ENCODE results near the gene ISYNA1. TPM values are rescaled to one million over a fixed set of nuclear protein-coding genes. Genes with fewer than 3 reads are reported as not detected.

Gene ISYNA1
- total RNA-seq, 1 donor from 2014 or later: 111 TPM

DNA sequence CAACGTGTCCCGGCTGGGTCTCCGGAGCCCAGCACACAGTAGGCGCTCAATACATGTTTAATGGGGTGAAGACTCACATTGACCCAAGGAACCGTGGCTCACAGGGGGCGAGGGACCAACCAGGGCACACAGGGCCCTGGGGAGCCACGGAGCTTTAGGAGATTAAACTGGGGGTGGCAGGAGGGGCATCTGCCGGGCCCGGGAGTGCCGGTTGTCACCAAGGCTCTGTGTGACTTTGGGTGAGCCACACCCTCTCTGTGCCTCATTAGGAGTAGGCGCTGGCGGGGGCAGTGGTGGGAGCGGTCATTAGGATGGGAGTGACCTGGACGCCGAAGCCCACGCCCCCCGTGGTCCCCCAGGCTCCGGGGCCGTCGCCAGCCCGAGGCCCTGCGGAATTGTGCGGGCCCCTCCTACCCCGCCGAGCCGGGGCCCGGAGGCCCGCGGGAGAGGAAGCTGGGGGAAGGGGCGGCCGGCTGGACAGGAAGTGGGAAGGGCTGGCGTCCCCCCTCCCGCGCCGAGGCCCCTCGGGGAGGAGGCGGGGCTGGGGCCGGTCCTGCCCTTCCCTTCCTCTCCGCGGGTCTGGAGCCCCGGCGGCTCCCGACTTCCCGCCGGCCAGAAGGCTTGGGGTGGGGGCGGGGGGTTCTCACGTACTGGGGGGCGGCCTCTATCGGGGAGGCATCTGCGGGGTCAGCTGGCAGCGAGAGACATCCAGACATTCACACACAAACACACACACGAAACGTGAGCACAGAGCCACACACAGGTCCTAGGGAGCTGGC, 20.5 kb downstream of the ISYNA1 start:
- TF ChIP-seq, protein P1, sequence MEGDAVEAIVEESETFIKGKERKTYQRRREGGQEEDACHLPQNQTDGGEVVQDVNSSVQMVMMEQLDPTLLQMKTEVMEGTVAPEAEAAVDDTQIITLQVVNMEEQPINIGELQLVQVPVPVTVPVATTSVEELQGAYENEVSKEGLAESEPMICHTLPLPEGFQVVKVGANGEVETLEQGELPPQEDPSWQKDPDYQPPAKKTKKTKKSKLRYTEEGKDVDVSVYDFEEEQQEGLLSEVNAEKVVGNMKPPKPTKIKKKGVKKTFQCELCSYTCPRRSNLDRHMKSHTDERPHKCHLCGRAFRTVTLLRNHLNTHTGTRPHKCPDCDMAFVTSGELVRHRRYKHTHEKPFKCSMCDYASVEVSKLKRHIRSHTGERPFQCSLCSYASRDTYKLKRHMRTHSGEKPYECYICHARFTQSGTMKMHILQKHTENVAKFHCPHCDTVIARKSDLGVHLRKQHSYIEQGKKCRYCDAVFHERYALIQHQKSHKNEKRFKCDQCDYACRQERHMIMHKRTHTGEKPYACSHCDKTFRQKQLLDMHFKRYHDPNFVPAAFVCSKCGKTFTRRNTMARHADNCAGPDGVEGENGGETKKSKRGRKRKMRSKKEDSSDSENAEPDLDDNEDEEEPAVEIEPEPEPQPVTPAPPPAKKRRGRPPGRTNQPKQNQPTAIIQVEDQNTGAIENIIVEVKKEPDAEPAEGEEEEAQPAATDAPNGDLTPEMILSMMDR (IDR thresholded peaks at IDR 0.05; ENCODE audit: partially characterized antibody, unreplicated experiment): no peak
- Mint-ChIP-seq H3K4me3 (ENCODE audit: unreplicated experiment) (peak overlapping the region; percentile 79), H3K27me3 (ENCODE audit: unreplicated experiment) (peaks cover 11% of the 10 kb centered on the region), H3K9me3 (ENCODE audit: unreplicated experiment) (peaks cover 16% of the 10 kb centered on the region), H3K36me3 (ENCODE audit: unreplicated experiment) (no peaks in the 10 kb centered on the region), H3K27ac (ENCODE audit: unreplicated experiment) (peak overlapping the region; percentile 92), H3K4me1 (ENCODE audit: low read depth, unreplicated experiment) (peaks cover 22% of the 10 kb centered on the region)
- DNase-seq: peak; percentile 84

DNA sequence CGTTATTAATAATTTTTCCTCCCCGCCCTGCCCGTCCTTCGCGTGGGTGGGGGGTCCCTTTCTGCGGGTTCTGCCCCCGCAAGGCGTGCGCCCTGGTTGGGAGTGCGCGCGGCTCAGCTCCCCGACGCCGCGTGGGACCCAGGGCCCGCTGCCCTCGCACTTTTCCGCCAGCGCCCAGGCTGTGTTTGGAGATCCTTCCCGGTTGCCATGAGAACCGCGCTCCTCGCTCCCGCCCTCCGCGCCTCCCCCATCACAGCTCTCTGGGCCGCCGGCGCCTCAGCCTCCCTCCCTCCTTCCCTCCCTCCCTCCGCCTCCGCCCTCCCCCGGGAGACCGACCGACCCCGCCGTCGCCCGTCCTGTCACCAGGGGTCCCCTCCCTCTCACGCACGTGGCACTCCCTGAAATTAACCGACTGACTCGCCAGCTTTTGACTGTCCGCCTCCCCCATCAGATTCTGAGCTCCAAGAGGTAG, 21.1 kb downstream of the ISYNA1 start:
- peaks cover 18% of the 10 kb centered on the region for H3K4me1 Mint-ChIP-seq (ENCODE audit: low read depth, unreplicated experiment)
- TF ChIP-seq, protein P1 (IDR thresholded peaks at IDR 0.05; ENCODE audit: partially characterized antibody, unreplicated experiment): no peak
- H3K4me3 Mint-ChIP-seq (ENCODE audit: unreplicated experiment): peak overlapping the region; percentile 83
- peak; percentile 96 for DNase-seq
- no peaks in the 10 kb centered on the region for H3K36me3 Mint-ChIP-seq (ENCODE audit: unreplicated experiment)
- peak overlapping the region; percentile 92 for H3K27ac Mint-ChIP-seq (ENCODE audit: unreplicated experiment)
- H3K27me3 Mint-ChIP-seq (ENCODE audit: unreplicated experiment): peaks cover 11% of the 10 kb centered on the region
- peaks cover 16% of the 10 kb centered on the region for H3K9me3 Mint-ChIP-seq (ENCODE audit: unreplicated experiment)

DNA sequence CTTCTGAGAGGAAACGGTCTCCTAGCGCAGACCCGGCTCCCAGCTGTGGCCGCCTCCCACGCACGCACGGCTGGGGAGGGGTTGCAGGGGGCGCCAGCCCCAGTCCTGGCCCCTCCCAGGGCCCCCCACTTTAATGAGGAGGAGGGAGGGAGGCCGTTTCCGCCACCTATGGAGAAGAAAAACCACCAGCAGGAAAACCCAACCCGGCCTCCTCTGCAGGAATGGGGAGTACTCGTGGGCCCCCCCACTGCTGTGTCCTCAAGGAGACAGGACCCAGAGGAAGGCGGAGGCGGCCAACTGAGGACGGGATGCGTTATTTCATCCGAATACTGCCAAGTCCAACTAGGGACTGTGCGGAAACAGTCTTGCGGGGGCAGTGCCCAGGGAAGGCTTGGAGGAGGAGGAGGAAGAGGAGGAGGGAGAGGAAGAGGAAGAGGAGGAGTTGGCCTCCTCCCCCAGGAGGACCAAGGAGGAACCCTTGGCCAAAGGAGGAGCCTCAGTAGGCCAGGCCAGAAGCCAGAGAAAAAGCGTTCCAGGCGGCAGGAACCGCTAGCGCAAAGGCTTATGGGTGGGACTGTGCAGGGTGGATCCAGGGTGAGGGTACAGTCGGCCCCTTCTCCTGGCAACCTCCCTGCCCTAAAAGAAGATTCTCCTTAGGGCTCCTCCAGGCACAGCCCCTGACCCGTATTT, 22.6 kb downstream of the ISYNA1 start:
- no peak for DNase-seq
- Mint-ChIP-seq H3K27me3 (ENCODE audit: unreplicated experiment) (peaks cover 9% of the 10 kb centered on the region), H3K27ac (ENCODE audit: unreplicated experiment) (no peak overlapping the region), H3K4me3 (ENCODE audit: unreplicated experiment) (no peak overlapping the region), H3K36me3 (ENCODE audit: unreplicated experiment) (no peaks in the 10 kb centered on the region), H3K9me3 (ENCODE audit: unreplicated experiment) (peaks cover 7% of the 10 kb centered on the region), H3K4me1 (ENCODE audit: low read depth, unreplicated experiment) (peaks cover 17% of the 10 kb centered on the region)
- TF ChIP-seq, protein P1 (IDR thresholded peaks at IDR 0.05; ENCODE audit: partially characterized antibody, unreplicated experiment): no peak

DNA sequence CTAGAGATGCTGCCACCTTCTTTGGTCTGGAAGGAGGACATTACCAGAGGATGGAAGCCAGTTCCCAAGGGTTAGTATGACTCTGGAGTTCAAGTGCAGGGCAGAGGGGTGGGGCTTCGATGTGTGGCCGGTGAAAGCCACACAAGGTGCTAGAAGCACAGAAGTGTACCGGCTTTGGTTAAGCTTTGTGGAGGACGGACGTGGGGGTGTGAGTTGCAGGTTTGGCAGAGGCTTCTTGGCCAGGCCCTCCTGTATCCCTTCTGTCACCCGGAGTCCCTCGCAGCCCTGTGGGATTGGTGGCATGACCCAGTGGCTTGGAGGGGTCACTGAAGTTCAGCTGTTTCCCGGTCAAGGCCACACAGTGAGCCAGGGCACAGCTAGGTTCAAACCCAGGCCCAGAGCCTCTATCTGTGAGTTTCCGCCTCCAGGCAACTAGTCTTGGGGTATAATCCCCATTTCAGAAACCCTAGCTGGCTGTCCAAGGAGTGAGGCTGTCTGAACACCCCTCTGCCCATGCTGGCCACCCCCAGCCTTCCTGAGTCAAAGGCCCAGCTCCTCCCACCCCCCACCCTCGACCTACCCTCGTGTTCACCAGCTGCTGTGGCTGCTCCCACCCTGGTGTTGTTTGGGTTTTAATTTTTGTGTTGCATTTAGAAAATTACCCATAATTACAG, 23.3 kb downstream of the ISYNA1 start:
- no peak for DNase-seq
- H3K27ac Mint-ChIP-seq (ENCODE audit: unreplicated experiment): no peak overlapping the region
- H3K36me3 Mint-ChIP-seq (ENCODE audit: unreplicated experiment): no peaks in the 10 kb centered on the region
- H3K4me1 Mint-ChIP-seq (ENCODE audit: low read depth, unreplicated experiment): peaks cover 16% of the 10 kb centered on the region
- no peak overlapping the region for H3K4me3 Mint-ChIP-seq (ENCODE audit: unreplicated experiment)
- TF ChIP-seq, protein P1 (IDR thresholded peaks at IDR 0.05; ENCODE audit: partially characterized antibody, unreplicated experiment): no peak
- peaks cover 9% of the 10 kb centered on the region for H3K27me3 Mint-ChIP-seq (ENCODE audit: unreplicated experiment)
- peaks cover 5% of the 10 kb centered on the region for H3K9me3 Mint-ChIP-seq (ENCODE audit: unreplicated experiment)
